Measurements from ENCODE around the gene PRDM16. TPM values are rescaled to one million over a fixed set of nuclear protein-coding genes. Genes with fewer than 3 reads are reported as not detected.
A peak's percentile ranks its signal among the peaks of the same experiment; 100 is the strongest.

Gene PRDM16
- total and polyA plus RNA-seq, 2 of the 13 experiments (the other 11 are each of a cell fraction or from before 2014, with no cell fraction given), result 0.15 to 0.81 TPM

DNA sequence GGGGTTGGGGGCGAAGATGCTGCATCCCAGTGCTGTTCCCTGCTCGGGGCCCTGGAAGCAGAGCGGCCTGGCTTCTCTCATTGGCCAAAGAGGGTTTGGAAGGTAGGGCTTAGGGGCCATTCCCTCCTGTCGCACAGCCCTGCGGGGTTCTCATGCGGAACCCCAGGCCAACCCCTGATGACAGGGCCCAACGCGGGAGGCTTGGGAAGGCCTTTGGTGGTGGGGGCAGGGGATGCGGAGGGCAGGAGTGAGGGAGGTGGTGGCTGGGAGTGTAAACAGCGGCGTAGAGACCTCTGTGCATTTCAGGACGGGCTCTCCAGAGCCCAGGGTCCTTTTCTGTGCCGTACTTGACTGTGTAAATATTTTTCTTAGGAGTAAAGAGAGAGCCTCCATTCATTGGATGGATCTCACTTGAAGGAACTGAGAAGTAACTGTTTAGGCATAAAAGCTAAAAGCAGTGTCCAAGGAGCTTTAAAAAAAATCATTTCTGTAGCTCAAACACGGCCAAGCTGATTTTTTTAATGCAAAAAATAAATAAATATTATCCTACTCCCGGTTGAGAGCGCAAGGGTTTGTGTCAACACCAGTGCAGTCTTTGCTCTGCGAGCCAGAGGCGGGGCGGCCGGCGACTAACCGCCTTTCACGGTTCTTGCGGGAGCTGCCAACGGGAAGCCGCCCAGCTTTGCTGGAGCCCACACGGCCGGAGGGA lies 169.1 kb downstream of the PRDM16 start (continued):
- TF ChIP-seq REPIN1 (CRISPR knock-in tag; IDR thresholded peaks at IDR 0.05; ENCODE audit: borderline replicate concordance, low read depth), result no peak; the same call in 1 of the 2 replicates
- TF ChIP-seq ZSCAN12 (CRISPR knock-in tag; IDR thresholded peaks at IDR 0.05), result no peak
- no peak for TF ChIP-seq RARG (CRISPR knock-in tag; IDR thresholded peaks at IDR 0.05; ENCODE audit: low read depth)
- no peak for TF ChIP-seq DNMT1 (CRISPR knock-in tag; IDR thresholded peaks at IDR 0.05)
- TF ChIP-seq, protein P1, sequence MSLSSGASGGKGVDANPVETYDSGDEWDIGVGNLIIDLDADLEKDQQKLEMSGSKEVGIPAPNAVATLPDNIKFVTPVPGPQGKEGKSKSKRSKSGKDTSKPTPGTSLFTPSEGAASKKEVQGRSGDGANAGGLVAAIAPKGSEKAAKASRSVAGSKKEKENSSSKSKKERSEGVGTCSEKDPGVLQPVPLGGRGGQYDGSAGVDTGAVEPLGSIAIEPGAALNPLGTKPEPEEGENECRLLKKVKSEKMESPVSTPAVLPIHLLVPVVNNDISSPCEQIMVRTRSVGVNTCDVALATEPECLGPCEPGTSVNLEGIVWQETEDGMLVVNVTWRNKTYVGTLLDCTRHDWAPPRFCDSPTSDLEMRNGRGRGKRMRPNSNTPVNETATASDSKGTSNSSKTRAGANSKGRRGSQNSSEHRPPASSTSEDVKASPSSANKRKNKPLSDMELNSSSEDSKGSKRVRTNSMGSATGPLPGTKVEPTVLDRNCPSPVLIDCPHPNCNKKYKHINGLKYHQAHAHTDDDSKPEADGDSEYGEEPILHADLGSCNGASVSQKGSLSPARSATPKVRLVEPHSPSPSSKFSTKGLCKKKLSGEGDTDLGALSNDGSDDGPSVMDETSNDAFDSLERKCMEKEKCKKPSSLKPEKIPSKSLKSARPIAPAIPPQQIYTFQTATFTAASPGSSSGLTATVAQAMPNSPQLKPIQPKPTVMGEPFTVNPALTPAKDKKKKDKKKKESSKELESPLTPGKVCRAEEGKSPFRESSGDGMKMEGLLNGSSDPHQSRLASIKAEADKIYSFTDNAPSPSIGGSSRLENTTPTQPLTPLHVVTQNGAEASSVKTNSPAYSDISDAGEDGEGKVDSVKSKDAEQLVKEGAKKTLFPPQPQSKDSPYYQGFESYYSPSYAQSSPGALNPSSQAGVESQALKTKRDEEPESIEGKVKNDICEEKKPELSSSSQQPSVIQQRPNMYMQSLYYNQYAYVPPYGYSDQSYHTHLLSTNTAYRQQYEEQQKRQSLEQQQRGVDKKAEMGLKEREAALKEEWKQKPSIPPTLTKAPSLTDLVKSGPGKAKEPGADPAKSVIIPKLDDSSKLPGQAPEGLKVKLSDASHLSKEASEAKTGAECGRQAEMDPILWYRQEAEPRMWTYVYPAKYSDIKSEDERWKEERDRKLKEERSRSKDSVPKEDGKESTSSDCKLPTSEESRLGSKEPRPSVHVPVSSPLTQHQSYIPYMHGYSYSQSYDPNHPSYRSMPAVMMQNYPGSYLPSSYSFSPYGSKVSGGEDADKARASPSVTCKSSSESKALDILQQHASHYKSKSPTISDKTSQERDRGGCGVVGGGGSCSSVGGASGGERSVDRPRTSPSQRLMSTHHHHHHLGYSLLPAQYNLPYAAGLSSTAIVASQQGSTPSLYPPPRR (CRISPR knock-in tag; IDR thresholded peaks at IDR 0.05; ENCODE audit: borderline replicate concordance), result no peak
- TF ChIP-seq, protein P2, sequence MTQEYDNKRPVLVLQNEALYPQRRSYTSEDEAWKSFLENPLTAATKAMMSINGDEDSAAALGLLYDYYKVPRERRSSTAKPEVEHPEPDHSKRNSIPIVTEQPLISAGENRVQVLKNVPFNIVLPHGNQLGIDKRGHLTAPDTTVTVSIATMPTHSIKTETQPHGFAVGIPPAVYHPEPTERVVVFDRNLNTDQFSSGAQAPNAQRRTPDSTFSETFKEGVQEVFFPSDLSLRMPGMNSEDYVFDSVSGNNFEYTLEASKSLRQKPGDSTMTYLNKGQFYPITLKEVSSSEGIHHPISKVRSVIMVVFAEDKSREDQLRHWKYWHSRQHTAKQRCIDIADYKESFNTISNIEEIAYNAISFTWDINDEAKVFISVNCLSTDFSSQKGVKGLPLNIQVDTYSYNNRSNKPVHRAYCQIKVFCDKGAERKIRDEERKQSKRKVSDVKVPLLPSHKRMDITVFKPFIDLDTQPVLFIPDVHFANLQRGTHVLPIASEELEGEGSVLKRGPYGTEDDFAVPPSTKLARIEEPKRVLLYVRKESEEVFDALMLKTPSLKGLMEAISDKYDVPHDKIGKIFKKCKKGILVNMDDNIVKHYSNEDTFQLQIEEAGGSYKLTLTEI (CRISPR knock-in tag; conservative IDR thresholded peaks at IDR 0.05), result no peak
- no peak for TF ChIP-seq GABPA (IDR thresholded peaks at IDR 0.05; ENCODE audit: low read depth, low read length)
- TF ChIP-seq GABPA (CRISPR knock-in tag; IDR thresholded peaks at IDR 0.05; ENCODE audit: low read depth), result no peak; the same call in 1 of the 2 replicates
- no peak; the same call in 1 of the 2 replicates for TF ChIP-seq ZNF143 (CRISPR knock-in tag; IDR thresholded peaks at IDR 0.05)
- TF ChIP-seq RBM39 (IDR thresholded peaks at IDR 0.05; ENCODE audit: low read depth, low read length, poor library complexity, severe bottlenecking), result no peak
- no peak for TF ChIP-seq SUZ12 (IDR thresholded peaks at IDR 0.05; ENCODE audit: low read depth, low read length)
- no peak for TF ChIP-seq CBX2 (IDR thresholded peaks at IDR 0.05; ENCODE audit: low read depth, low read length)
- no peak for TF ChIP-seq CBX2 (CRISPR knock-in tag; IDR thresholded peaks at IDR 0.05; ENCODE audit: low read depth)
- TF ChIP-seq MEF2D (CRISPR knock-in tag; IDR thresholded peaks at IDR 0.05), result 0 out of 2 replicates have a peak, but pooled peaks have one; percentile 28
- no peak for TF ChIP-seq NFKBIZ (CRISPR knock-in tag; IDR thresholded peaks at IDR 0.05)
- TF ChIP-seq ZZZ3 (CRISPR knock-in tag; IDR thresholded peaks at IDR 0.05; ENCODE audit: borderline replicate concordance), result no peak
- TF ChIP-seq ZNF746 (CRISPR knock-in tag; IDR thresholded peaks at IDR 0.05), result peak; percentile 95
- TF ChIP-seq ZNF788 (CRISPR knock-in tag; IDR thresholded peaks at IDR 0.05; ENCODE audit: borderline replicate concordance), result no peak
- TF ChIP-seq SALL2 (CRISPR knock-in tag; IDR thresholded peaks at IDR 0.05), result no peak
- no peak for TF ChIP-seq RBAK (CRISPR knock-in tag; IDR thresholded peaks at IDR 0.05)
- TF ChIP-seq AKAP8 (CRISPR knock-in tag; IDR thresholded peaks at IDR 0.05), result 0 out of 2 replicates have a peak, but pooled peaks have one; percentile 9
- no peak for TF ChIP-seq ZNF260 (CRISPR knock-in tag; IDR thresholded peaks at IDR 0.05; ENCODE audit: borderline replicate concordance, low read depth)
- TF ChIP-seq ARNT2 (CRISPR knock-in tag; IDR thresholded peaks at IDR 0.05; ENCODE audit: low read depth), result no peak
